ENCODE results near the gene TRPV5.

- TF ChIP-seq CTCF (IDR thresholded peaks at IDR 0.05; ENCODE audit: low read depth, low read length, missing input control) (no peak), SP1 (IDR thresholded peaks at IDR 0.05) (no peak), JUND (IDR thresholded peaks at IDR 0.05) (no peak), NR2F2 (IDR thresholded peaks at IDR 0.05) (no peak), REST (IDR thresholded peaks at IDR 0.05) (no peak), MAX (IDR thresholded peaks at IDR 0.05) (no peak), GABPA (IDR thresholded peaks at IDR 0.05 in 1 of 2, conservative IDR thresholded peaks at IDR 0.05 in 1 of 2) (no peak), RAD21 (IDR thresholded peaks at IDR 0.05) (no peak), YY1 (IDR thresholded peaks at IDR 0.05) (no peak), FOXA1 (IDR thresholded peaks at IDR 0.05) (no peak)
These were observed 35.6 kb upstream of the TRPV5 start for GRCh38 chr7:142969183-142969582.

Data from liver (tissue), 3 donors.